Muscle of arm (tissue), 14 donors: ENCODE results near the gene RNF13. TPM values are rescaled to one million over a fixed set of nuclear protein-coding genes. Genes with fewer than 3 reads are reported as not detected.

ENCODE experiments used
- DNase-seq: peaks from one replicate; pipeline ENCODE4 v3.0.0-alpha.2; 2013
- long read RNA-seq, 11 donors: transcript quantifications; one replicate each; lab custom pipeline, GENCODE V29; 2026
- polyA plus RNA-seq, 12 donors: library from polyadenylated mRNA; unstranded; fragments of 120-200 nt; gene quantifications; one replicate each; pipeline ENCODE4 v1.2.1, GENCODE V29; 2013; ENCODE audit not compliant: insufficient read length in 12 of 12

The RNF13 gene
- 10 to 100 TPM in 11 of 12 donors, not detected in 1; 35.9 to 61.1 (median 45.8) TPM for polyA plus RNA-seq
- long read RNA-seq, donor 1, transcript RNF13-203 (10 exons, 2,843 nt): major isoform, 20 of 28 reads
- long read RNA-seq, donor 1, partial matches to known transcripts: 6 of 28 reads
- long read RNA-seq, donor 1, other reads (novel, unspliced or antisense): 0 of 28 reads
- long read RNA-seq, donor 2, transcript RNF13-203 (10 exons, 2,843 nt): major isoform, 13 of 18 reads
- long read RNA-seq, donor 2, partial matches to known transcripts: 0 of 18 reads
- long read RNA-seq, donor 2, other reads (novel, unspliced or antisense): 0 of 18 reads
- long read RNA-seq, donor 3, partial matches to known transcripts: 0 of 5 reads
- long read RNA-seq, donor 3, other reads (novel, unspliced or antisense): 0 of 5 reads
- long read RNA-seq, donor 4, partial matches to known transcripts: 0 of 4 reads
- long read RNA-seq, donor 4, other reads (novel, unspliced or antisense): 0 of 4 reads
- long read RNA-seq, donor 5, transcript RNF13-203 (10 exons, 2,843 nt): major isoform, 10 of 16 reads
- long read RNA-seq, donor 5, partial matches to known transcripts: 0 of 16 reads
- long read RNA-seq, donor 5, other reads (novel, unspliced or antisense): 0 of 16 reads
- long read RNA-seq, donor 6, transcript RNF13-203 (10 exons, 2,843 nt): major isoform, 5 of 7 reads
- long read RNA-seq, donor 6, partial matches to known transcripts: 0 of 7 reads
- long read RNA-seq, donor 6, other reads (novel, unspliced or antisense): 0 of 7 reads
- long read RNA-seq, donor 7, transcript RNF13-203 (10 exons, 2,843 nt): major isoform, 5 of 6 reads
- long read RNA-seq, donor 7, partial matches to known transcripts: 0 of 6 reads
- long read RNA-seq, donor 7, other reads (novel, unspliced or antisense): 0 of 6 reads
- long read RNA-seq, donor 8, transcript RNF13-203 (10 exons, 2,843 nt): major isoform, 14 of 16 reads
- long read RNA-seq, donor 8, partial matches to known transcripts: 0 of 16 reads
- long read RNA-seq, donor 8, other reads (novel, unspliced or antisense): 0 of 16 reads
- long read RNA-seq, donor 9, transcript RNF13-203 (10 exons, 2,843 nt): major isoform, 5 of 7 reads
- long read RNA-seq, donor 9, partial matches to known transcripts: 0 of 7 reads
- long read RNA-seq, donor 9, other reads (novel, unspliced or antisense): 0 of 7 reads
- long read RNA-seq, donor 10, transcript RNF13-203 (10 exons, 2,843 nt): major isoform, 10 of 18 reads
- long read RNA-seq, donor 10, partial matches to known transcripts: 7 of 18 reads
- long read RNA-seq, donor 10, other reads (novel, unspliced or antisense): 0 of 18 reads
- long read RNA-seq, donor 11, transcript RNF13-203 (10 exons, 2,843 nt): major isoform, 9 of 11 reads
- long read RNA-seq, donor 11, partial matches to known transcripts: 0 of 11 reads
- long read RNA-seq, donor 11, other reads (novel, unspliced or antisense): 0 of 11 reads

GRCh38 chr3:149812606-149813366, at the start of gene RNF13:
TSS of gene RNF13 (plus strand) at chr3:149813215. CDS start at chr3:149846027, 32,812 bp downstream.
- DNase-seq: peak; percentile 98

GRCh38 chr3:149763565-149764195, 49.3 kb upstream of the RNF13 start:
- DNase-seq: no peak

GRCh38 chr3:149764302-149764701, 48.7 kb upstream of the RNF13 start:
- no peak for DNase-seq

GRCh38 chr3:149765762-149766334, 47.2 kb upstream of the RNF13 start:
- DNase-seq: peak; percentile 15

GRCh38 chr3:149767720-149768119, 45.3 kb upstream of the RNF13 start:
- DNase-seq: no peak

GRCh38 chr3:149768704-149769103, 44.3 kb upstream of the RNF13 start:
- no peak for DNase-seq

GRCh38 chr3:149770246-149770645, 42.8 kb upstream of the RNF13 start:
- no peak for DNase-seq

GRCh38 chr3:149771652-149772271, 41.3 kb upstream of the RNF13 start:
- peak; percentile 29 for DNase-seq

- DNase-seq: no peak
These were observed 40.2 kb upstream of the RNF13 start for GRCh38 chr3:149772861-149773260.

GRCh38 chr3:149776170-149776569, 36.8 kb upstream of the RNF13 start:
- DNase-seq: no peak

GRCh38 chr3:149777414-149778214, 35.4 kb upstream of the RNF13 start:
- no peak for DNase-seq

GRCh38 chr3:149781211-149781610, 31.8 kb upstream of the RNF13 start:
- DNase-seq: no peak

GRCh38 chr3:149781741-149782140, 31.3 kb upstream of the RNF13 start:
- DNase-seq: no peak

GRCh38 chr3:149783576-149783975, 29.4 kb upstream of the RNF13 start:
- no peak for DNase-seq

GRCh38 chr3:149784064-149784704, 28.8 kb upstream of the RNF13 start:
- DNase-seq: no peak

- no peak for DNase-seq
These were observed 22.7 kb upstream of the RNF13 start for GRCh38 chr3:149790268-149790667.

- DNase-seq: no peak
These were observed 22.3 kb upstream of the RNF13 start for GRCh38 chr3:149790698-149791097.
